ENCODE measurements around the gene KLF13.

The KLF13 gene

DNA sequence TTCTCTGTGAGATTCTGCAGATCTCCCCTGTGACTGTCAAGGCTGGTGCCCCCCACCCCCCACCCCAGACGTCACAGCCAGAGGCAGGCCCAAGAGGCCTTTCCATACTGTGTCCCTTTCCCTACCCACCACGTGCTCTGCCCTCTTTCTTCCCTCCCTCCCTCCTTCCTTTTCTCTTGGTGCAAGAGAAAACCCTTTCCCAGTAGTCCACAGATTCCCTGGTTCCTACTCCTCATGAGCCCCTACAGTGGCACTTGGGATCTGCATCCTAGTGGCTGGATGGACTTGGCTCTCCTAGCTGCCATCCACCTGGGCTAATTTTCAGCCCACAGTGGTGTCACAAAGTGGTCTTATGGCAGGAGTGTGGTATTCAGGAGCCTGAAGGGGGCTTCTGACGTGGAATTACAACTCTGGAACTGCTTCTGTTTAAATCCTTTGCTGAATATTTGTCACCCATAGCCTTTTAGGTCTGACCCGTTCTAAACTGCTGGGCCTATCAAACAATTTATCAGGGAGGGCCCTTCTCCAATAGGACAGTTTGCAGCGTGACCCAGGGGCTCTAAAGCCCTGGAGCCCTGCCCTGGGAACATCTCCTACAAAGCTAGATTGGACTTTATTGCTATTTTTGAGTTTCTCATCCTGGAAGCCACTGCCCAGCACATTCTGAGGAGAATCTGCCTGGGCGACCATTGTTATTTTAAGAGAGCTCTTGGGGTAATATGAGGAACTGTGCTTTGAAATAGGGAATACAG, 35.3 kb downstream of the KLF13 start:
- H3K4me3 ChIP-seq (ENCODE audit: control insufficient read depth, low read depth, low read length): no peak overlapping the region
- no peak for DNase-seq (ENCODE audit: low read depth)
- no peak for TF ChIP-seq CTCF (IDR thresholded peaks at IDR 0.05; ENCODE audit: control insufficient read depth, insufficient read depth, low read depth, low read length, missing control alignments)

GRCh38 chr15:31362886-31363285, 36.3 kb downstream of the KLF13 start:
- TF ChIP-seq CTCF (IDR thresholded peaks at IDR 0.05; ENCODE audit: control insufficient read depth, insufficient read depth, low read depth, low read length, missing control alignments): no peak
- no peak for DNase-seq (ENCODE audit: low read depth)
- no peak overlapping the region for H3K4me3 ChIP-seq (ENCODE audit: control insufficient read depth, low read depth, low read length)

DNA sequence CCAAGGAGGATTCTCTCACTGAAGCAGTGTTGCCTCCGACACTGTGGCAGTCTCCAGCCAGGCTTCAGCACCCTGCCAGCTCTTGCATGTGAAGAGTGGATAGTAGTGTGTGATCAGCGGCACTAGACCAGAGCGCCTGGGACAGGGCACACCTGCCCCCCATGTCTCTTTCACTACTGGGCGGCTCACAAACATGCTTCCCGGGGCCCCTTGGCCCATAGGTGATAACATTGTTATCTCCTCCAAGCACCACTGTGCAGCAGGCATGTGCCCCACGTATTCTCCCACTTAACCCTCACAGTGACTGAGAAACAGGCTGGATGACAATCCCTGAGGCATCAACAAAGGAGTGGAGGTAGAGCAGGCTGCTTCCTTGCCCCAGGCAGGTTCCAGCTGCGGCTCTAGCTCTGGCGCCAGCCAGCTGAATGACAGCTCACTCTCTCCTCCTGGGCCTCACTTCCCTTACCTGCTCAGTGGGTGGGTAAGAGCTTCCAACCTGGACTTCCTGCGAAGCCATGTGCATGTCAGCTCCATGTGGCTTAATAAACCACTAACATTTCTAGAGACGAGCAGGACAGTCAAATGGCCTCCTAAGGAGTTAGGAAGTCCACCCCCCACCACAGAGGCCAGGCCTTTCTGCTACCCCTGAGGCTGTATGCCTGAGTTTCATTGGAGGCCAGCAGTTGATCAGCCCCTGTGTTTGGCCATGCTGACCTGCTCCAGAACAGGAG, 37.8 kb downstream of the KLF13 start:
- no peak for TF ChIP-seq CTCF (IDR thresholded peaks at IDR 0.05; ENCODE audit: control insufficient read depth, insufficient read depth, low read depth, low read length, missing control alignments)
- H3K4me3 ChIP-seq (ENCODE audit: control insufficient read depth, low read depth, low read length): no peak overlapping the region
- no peak for DNase-seq (ENCODE audit: low read depth)

GRCh38 chr15:31365032-31365654, 38.5 kb downstream of the KLF13 start:
- DNase-seq (ENCODE audit: low read depth): no peak
- no peak for TF ChIP-seq CTCF (IDR thresholded peaks at IDR 0.05; ENCODE audit: control insufficient read depth, insufficient read depth, low read depth, low read length, missing control alignments)
- H3K4me3 ChIP-seq (ENCODE audit: control insufficient read depth, low read depth, low read length): no peak overlapping the region

DNA sequence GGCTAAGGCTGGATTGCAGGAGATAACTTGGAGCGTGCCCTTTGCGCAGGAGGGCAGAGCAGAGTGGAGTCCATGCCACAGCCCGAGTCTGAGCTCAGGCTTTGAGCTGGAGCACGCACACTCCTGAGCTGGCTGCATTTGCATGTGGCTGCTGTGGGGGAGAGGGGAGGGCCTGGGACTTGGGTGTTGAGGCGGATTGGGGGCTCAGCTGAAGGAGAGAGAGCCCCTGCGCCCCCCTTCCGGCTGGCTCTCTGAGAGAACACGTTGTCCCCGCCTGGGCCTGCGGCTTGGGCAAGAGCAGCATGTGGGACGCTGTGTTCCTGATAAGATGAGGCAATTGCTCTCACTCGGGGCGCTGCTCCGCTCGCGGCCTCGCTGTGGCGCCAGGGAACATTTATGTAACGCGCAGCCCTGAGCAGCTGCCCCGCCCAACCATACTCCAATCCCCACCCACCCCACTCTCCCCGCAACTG, 39.1 kb downstream of the KLF13 start:
- DNase-seq (ENCODE audit: low read depth): peak; percentile 52
- peak; percentile 51 for TF ChIP-seq CTCF (IDR thresholded peaks at IDR 0.05; ENCODE audit: control insufficient read depth, insufficient read depth, low read depth, low read length, missing control alignments)
- H3K4me3 ChIP-seq (ENCODE audit: control insufficient read depth, low read depth, low read length): no peak overlapping the region

DNA sequence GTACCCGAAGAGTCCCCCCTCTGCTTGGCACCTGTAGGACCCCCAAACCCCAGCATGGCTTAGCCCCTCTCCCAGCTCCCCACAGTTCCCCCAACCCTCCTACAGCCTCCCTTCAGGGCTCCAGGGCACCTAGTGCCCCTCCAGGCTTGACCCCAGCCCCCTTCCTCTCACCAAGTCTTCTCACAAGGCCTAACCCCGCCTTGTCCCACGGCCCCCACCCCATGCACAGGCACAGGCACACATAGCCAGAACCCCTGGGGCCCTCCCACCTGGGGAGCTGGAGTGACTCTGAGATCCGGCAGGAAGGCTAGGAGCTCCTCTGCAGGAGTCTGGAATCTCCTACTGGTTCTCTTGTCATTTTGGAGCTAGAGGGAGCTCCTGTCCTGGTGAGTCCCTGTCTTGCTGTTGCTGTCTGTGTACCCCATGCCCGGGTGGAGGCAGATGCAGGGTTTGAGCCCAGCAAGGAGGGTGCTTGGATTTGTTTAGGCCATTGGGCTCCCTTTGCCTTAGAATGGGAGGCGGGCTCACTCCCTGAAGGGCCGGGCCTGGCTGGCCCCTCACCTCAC, 39.6 kb downstream of the KLF13 start:
- TF ChIP-seq CTCF (IDR thresholded peaks at IDR 0.05; ENCODE audit: control insufficient read depth, insufficient read depth, low read depth, low read length, missing control alignments): peak; percentile 13
- DNase-seq (ENCODE audit: low read depth): no peak
- H3K4me3 ChIP-seq (ENCODE audit: control insufficient read depth, low read depth, low read length): no peak overlapping the region; the same call in 1 of the 2 replicates

All from AG09309 (cell line).